Karpas-422 (cell line): ENCODE measurements around the gene ZNF41. TPM values are rescaled to one million over a fixed set of nuclear protein-coding genes. Genes with fewer than 3 reads are reported as not detected.
"Not testable (repeated sequence)": the region's sequence is repeated elsewhere in the genome, so short reads cannot be mapped to it uniquely, and the experiment has no call there.

Experiments used
- DNase-seq: peaks from one replicate; pipeline ENCODE4 v3.0.0-alpha.2; 2015
- H2AFZ ChIP-seq: fragments of 200-600 bp; sonication (generic); 2 replicates; pipeline ENCODE4 v1.6.1; 2014; ENCODE audit warnings: antibody characterized with exemption, low read length, mixed read lengths
- H3K27ac ChIP-seq: fragments of 200-600 bp; sonication (generic); 2 replicates; pipeline ENCODE4 v1.5.1; 2014; ENCODE audit warnings: mild to moderate bottlenecking, low read length, moderate library complexity
- H3K27me3 ChIP-seq: fragments of 200-600 bp; sonication (generic); 2 replicates; pipeline ENCODE4 v1.6.1; 2014; ENCODE audit warnings: low read length, mixed read lengths
- H3K36me3 ChIP-seq: fragments of 200-600 bp; sonication (generic); 2 replicates; pipeline ENCODE4 v1.6.1; 2014; ENCODE audit warnings: low read length, mixed read lengths; ENCODE audit not compliant: insufficient read depth
- H3K4me1 ChIP-seq: fragments of 200-600 bp; sonication (generic); 2 replicates; pipeline ENCODE4 v1.6.1; 2014; ENCODE audit warnings: mild to moderate bottlenecking, low read length, mixed read lengths
- H3K4me2 ChIP-seq: fragments of 200-600 bp; sonication (generic); 2 replicates; pipeline ENCODE4 v1.6.1; 2014; ENCODE audit warnings: low read length, low read depth, mild to moderate bottlenecking; ENCODE audit not compliant: poor library complexity, severe bottlenecking
- H3K4me3 ChIP-seq: fragments of 200-600 bp; sonication (generic); 2 replicates; pipeline ENCODE4 v1.5.1; 2014; ENCODE audit warnings: mild to moderate bottlenecking, antibody characterized with exemption, low read length, mixed read lengths
- H3K79me2 ChIP-seq: fragments of 200-600 bp; sonication (generic); 2 replicates; pipeline ENCODE4 v1.6.1; 2014; ENCODE audit warnings: mild to moderate bottlenecking, low read length, mixed read lengths
- H3K9ac ChIP-seq: fragments of 200-600 bp; sonication (generic); 2 replicates; pipeline ENCODE4 v1.6.0; 2014; ENCODE audit warnings: low read length
- H3K9me2 ChIP-seq: fragments of 200-600 bp; sonication (generic), shearing (Covaris generic); replicated peaks from 2 replicates; pipeline ENCODE4 v1.6.0; 2014; ENCODE audit warnings: mild to moderate bottlenecking, low read length, moderate library complexity; ENCODE audit not compliant: insufficient read depth
- H3K9me3 ChIP-seq: fragments of 300-700, 200-600 bp; sonication (generic); 2 replicates; pipeline ENCODE4 v1.6.1; 2014; ENCODE audit warnings: low read length, mixed read lengths
- H4K20me1 ChIP-seq: fragments of 200-600 bp; sonication (generic); 2 replicates; pipeline ENCODE4 v1.6.1; 2014; ENCODE audit warnings: mild to moderate bottlenecking, antibody characterized with exemption, low read length, low read depth; ENCODE audit not compliant: insufficient read depth
- total RNA-seq: library from RNA; depleted of rRNA; stranded (reverse); fragments of >200 nt; shearing (Covaris generic); gene quantifications from 2 replicates; pipeline ENCODE4 v1.2.3, GENCODE V29; 2014; ENCODE audit warnings: low replicate concordance

The ZNF41 gene
- total RNA-seq, 1 experiment from 2014 or later: 9.7 TPM

DNA sequence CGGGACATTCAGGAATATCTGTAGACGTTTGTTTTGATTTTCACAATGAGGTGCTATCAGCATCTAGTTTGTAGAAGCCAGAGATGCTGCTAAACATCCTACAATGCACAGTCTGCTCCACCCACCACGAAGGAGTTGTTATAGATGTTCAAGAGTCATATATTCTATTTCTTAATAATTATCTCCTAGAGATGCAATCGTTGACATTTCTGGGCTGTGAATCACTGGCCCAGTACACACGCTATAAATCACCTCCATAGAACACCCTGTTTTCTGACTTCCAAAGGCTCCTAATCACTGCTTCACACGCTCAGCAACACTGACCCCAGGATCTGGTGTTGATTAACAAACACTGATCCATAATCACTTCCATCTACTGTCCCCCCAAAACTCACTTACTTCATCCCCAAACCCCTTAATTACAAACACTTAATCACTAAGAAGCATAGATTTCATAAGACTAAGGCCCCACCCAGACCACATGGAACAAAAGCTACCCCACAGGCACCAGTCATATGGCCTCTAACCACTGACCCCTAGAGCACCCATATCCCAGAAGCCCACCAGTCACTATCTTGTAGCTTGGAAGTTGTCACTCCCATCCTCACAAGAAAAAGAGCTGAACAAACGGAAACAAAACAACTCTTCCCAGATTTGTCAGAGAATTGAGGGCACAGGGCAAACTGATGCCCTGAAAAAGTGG is 31.7 kb upstream of the ZNF41 start:
- Histone ChIP-seq H3K4me3 (no peak overlapping the region), H3K36me3 (no peaks in the 10 kb centered on the region), H3K9me2 (no peaks in the 10 kb centered on the region), H3K9me3 (no peaks in the 10 kb centered on the region), H3K27ac (no peak overlapping the region), H3K4me2 (no peak overlapping the region), H2AFZ (no peak overlapping the region), H3K27me3 (no peaks in the 10 kb centered on the region), H3K9ac (no peak overlapping the region), H3K4me1 (no peaks in the 10 kb centered on the region), H4K20me1 (no peaks in the 10 kb centered on the region), H3K79me2 (no peaks in the 10 kb centered on the region)
- no peak for DNase-seq

DNA sequence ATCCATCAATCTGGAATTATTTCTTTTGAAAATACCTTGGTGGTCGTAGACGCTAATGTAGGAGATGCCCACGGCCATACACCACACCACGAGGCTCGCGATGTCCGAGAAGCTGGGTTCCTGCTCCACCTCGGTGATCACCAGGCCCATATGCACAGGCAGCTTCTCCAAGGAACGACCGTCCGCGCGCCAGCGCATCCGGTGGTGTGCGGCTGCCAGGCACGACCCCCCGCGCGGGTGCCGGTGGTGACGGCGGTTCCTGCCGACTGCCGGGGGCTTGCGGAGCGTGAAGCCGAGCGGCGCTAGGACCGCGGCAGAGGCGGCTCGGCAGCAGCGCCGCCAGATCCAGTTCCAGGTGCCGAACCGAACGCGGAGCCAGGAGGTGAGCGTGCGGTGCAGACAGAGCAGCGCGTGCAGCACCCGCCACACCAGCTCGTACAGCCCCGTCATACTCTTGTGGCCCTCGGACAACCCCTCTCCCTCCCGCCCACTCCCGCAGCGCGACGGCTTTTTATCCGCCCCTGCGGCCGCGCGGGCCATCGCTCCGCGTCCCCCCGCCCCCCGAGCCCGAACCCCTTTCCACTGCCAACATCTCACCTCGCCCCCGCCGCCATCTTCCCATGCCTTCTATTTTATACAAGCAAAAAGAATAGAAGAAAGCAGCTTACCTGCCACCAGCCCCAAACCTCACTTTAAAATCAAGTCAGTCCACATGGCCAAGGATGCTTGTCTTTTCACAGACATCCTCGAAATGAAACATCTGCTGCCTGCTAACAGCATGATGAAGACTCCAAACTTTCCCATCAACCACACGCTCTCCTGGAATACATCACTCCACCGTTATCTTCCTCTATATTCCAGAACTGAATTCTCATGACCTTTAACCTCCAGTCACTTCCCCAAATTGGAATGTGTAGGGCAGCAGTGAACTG is 30.3 kb upstream of the ZNF41 start:
- H3K9me3 ChIP-seq, H3K4me1 ChIP-seq, H3K79me2 ChIP-seq, H3K36me3 ChIP-seq, H3K9me2 ChIP-seq, H3K27ac ChIP-seq, H3K4me3 ChIP-seq, H3K27me3 ChIP-seq, H3K9ac ChIP-seq, DNase-seq, H4K20me1 ChIP-seq, H2AFZ ChIP-seq, H3K4me2 ChIP-seq: not testable (repeated sequence)

DNA sequence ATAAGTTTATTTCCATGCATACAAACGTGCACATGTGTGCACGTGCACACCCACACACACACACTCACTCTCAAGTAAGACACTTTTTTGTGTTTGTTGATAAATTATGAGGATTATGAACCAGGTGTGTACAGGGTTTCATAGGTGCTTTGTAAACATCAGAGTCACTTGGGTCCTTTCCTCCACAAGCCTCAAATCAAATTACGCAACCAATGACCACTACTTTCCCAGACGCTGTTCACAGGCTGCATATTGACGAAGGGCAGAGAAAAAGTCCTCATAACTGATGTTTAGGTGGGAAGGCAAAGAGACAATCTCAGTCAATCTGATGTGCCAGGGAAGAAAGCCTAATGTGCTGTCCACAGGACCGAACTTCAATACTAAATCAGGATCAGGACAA is 29.4 kb upstream of the ZNF41 start:
- H3K27me3 ChIP-seq, H2AFZ ChIP-seq, H4K20me1 ChIP-seq, H3K36me3 ChIP-seq, H3K79me2 ChIP-seq, H3K27ac ChIP-seq, H3K9me2 ChIP-seq, H3K4me1 ChIP-seq, DNase-seq, H3K4me2 ChIP-seq, H3K4me3 ChIP-seq, H3K9ac ChIP-seq, H3K9me3 ChIP-seq: not testable (repeated sequence)

DNA sequence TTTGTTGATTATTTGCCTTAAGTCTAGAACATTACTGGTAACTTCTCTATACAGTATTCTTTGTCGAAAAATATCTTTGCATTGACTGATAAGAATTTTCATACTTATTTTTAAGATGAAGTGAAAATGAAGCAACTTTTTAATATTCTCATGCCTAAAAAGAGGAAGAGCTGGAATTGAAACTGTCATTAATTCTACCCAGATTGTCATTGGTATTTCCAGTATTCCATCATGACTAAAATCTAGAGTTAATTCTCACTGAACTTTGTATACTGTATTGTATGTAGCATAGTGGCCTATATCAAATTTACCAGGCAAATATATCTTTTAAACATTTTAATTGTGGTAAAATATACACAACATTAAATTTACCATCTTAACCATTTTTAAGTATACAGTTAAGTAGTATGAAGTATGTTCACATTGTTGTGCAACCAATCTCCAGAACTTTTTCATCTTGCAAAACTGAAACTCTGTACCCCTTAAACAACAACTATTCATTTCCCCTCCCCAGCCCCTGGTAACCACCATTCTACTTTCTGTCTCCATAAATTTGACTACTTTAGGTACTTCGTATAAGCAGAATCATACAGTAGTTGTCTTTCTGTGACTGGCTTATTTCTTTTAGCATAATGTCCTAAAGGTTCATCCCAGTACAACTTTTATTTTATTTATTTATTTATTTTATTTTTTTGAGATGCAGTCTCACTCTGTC is 24.3 kb upstream of the ZNF41 start:
- Histone ChIP-seq H3K4me2 (no peak overlapping the region), H3K4me3 (no peak overlapping the region)

DNA sequence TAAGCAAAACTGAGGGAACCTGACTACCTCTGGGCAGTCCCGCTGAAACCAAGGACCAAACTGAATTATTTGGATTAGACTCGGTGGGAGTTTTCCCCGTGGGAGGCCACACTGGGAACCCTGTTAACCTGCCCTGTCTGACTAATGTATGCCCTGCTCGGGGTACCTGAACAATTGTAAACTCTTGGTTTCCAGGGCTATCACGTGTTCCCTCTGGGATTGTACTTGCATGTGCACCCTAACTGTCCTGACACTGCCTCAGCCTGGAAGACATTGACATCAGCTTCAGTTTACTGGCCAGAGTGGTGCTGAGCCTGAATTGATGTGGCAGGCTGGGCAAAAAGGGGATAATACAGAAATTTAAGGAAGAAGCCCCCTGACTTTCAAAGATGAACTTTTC is 20.1 kb upstream of the ZNF41 start:
- Histone ChIP-seq H2AFZ (no peak overlapping the region), H3K9me2 (no peaks in the 10 kb centered on the region), H3K4me1 (no peaks in the 10 kb centered on the region), H4K20me1 (no peaks in the 10 kb centered on the region), H3K9me3 (no peaks in the 10 kb centered on the region), H3K79me2 (no peaks in the 10 kb centered on the region), H3K27ac (no peak overlapping the region), H3K9ac (no peak overlapping the region), H3K4me3 (no peak overlapping the region), H3K36me3 (no peaks in the 10 kb centered on the region), H3K27me3 (no peaks in the 10 kb centered on the region), H3K4me2 (no peak overlapping the region)
- no peak for DNase-seq

More for the DNA sequence above, 24.3 kb upstream of the ZNF41 start:
- DNase-seq: no peak
- H4K20me1 ChIP-seq: no peaks in the 10 kb centered on the region
- no peak overlapping the region for H3K9ac ChIP-seq
- no peaks in the 10 kb centered on the region for H3K27me3 ChIP-seq
- no peak overlapping the region for H2AFZ ChIP-seq
- H3K9me2 ChIP-seq: no peaks in the 10 kb centered on the region
- no peaks in the 10 kb centered on the region for H3K9me3 ChIP-seq
- no peaks in the 10 kb centered on the region for H3K4me1 ChIP-seq
- no peaks in the 10 kb centered on the region for H3K36me3 ChIP-seq
- H3K27ac ChIP-seq: no peak overlapping the region
- no peaks in the 10 kb centered on the region for H3K79me2 ChIP-seq

DNA sequence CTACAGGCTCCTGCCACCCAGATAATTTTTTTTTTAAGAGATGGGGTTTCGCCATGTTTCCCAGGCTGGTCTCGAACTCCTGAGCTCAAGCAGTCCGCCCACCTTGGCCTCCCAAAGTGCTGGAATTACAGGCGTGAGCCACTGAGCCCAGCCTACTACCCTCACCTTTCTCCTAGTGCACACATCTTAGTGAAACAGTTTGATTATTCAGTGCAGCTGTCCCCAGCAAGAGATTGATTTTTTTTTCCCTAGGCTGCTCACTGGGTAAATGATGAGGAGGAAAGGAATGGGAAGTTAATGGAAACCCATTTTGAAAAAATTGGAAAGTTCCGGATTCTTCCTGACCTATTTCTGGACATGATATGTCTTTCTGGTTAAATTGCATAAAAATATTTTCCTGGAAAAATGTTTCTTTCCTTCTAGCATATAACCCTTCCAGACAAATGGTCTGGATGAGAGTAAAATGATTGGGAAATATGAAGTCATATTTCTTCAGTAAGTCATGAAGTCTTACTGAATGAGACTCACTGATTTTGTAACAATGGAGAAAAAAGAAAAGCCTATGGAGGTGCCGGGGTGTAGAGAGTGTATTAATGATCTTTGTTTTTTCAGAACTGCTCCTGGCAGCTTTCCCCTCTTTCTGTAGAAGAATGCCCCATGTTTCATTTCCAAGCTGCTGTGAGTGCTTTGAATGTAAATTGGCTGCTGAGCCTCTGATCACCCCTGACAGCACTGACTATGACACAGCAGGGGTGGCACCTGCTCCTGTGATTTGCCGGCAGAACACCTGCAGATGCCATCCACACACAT is 19.5 kb upstream of the ZNF41 start:
- no peak overlapping the region for H2AFZ ChIP-seq
- no peaks in the 10 kb centered on the region for H3K27me3 ChIP-seq
- H3K4me3 ChIP-seq: no peak overlapping the region
- no peaks in the 10 kb centered on the region for H4K20me1 ChIP-seq
- no peaks in the 10 kb centered on the region for H3K79me2 ChIP-seq
- H3K4me2 ChIP-seq: no peak overlapping the region
- H3K9ac ChIP-seq: no peak overlapping the region
- no peaks in the 10 kb centered on the region for H3K4me1 ChIP-seq
- no peak for DNase-seq
- no peaks in the 10 kb centered on the region for H3K9me2 ChIP-seq
- no peaks in the 10 kb centered on the region for H3K36me3 ChIP-seq
- H3K27ac ChIP-seq: no peak overlapping the region
- no peaks in the 10 kb centered on the region for H3K9me3 ChIP-seq

DNA sequence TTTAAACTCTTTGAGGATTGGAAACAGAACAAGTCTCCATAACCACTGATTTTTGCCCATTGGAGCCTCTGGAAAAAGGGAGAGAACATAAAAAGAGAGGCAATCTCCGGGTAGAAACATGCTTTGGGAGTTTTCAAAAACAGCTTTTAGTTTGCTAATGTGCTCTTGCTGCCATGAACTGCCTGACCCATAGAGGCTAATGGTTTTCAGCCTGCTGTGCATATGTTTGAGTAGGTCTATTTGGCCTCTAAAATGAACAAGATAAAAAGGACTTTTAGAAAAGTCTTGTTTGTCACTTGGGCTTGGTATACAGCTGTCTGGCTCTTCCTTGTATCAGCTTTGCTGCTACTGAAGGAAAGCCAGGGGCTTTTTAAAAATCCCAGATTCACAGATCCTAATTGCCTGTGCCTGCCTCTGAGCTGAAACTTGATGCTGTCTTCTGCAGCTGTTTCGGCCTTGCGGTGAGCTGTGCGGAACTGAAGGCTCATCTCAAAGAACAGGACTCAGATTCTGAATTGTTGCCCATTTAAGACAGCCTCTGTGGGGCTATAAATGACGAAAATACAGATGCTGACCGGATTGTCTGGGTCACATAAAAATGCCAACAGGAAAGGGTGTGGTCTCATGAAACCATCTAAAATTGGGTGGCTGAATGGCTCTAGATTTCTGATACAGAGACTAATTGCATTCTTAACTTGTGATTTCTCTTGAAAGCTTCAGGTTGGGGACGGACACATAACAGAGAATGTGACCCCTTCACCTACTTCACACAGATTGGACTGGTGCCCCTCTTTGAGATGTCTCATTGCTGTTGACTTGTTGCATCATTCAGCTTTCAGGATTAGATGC is 18.4 kb upstream of the ZNF41 start:
- Histone ChIP-seq H3K9ac (no peak overlapping the region), H3K27me3 (no peaks in the 10 kb centered on the region), H3K79me2 (no peaks in the 10 kb centered on the region), H3K36me3 (no peaks in the 10 kb centered on the region), H3K9me3 (no peaks in the 10 kb centered on the region), H3K4me1 (no peaks in the 10 kb centered on the region), H3K4me3 (no peak overlapping the region), H3K9me2 (no peaks in the 10 kb centered on the region), H3K4me2 (no peak overlapping the region), H4K20me1 (no peaks in the 10 kb centered on the region), H2AFZ (no peak overlapping the region), H3K27ac (no peak overlapping the region)
- no peak for DNase-seq
